ENCODE results near the gene NHP2. TPM values are rescaled to one million over a fixed set of nuclear protein-coding genes. Genes with fewer than 3 reads are reported as not detected.

The NHP2 gene
- total and polyA plus RNA-seq, 9 of the 15 experiments (the other 6 are each of a cell fraction or from before 2014, with no cell fraction given), result 52.8 to 622 (median 144) TPM

DNA sequence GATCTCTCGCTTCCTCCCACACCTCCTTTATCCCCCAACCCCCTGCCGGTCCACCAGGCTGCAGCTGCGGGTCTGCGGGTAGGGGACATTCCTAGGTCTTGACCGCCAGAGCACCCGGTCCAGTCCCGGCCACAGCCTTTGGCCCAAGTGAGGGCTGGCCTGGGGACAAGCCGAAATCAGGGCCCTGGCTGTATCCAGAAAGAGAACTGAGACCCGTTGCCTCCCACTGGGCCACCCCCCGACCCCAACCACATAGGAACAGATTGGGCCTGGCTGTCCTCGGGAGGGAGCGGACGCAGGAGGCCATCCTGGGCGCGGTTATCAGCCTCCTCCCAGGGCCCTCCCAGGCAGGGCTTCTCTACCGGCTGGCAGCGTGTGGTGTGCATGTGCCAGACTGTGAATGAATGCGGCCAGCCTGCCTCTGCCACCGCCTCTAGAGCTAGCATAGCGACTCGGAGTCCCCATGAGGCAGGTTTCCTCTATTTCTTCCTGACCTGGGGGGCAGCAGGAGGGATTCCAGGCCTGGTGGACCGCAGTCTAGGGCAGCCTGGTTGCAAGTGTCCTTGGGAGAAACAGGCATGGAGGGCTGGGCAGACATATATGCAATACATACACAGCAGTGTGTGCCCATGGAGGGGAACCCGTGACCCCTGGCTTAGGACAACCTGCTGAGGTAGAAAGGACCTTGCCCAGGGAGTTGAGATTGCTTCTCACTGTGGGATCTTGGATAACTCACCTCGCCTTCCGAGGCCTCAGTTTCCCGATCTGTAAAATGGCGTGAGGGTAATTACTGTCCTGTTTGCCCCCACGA is 39.2 kb downstream of the NHP2 start (continued):
- TF ChIP-seq, protein P1, sequence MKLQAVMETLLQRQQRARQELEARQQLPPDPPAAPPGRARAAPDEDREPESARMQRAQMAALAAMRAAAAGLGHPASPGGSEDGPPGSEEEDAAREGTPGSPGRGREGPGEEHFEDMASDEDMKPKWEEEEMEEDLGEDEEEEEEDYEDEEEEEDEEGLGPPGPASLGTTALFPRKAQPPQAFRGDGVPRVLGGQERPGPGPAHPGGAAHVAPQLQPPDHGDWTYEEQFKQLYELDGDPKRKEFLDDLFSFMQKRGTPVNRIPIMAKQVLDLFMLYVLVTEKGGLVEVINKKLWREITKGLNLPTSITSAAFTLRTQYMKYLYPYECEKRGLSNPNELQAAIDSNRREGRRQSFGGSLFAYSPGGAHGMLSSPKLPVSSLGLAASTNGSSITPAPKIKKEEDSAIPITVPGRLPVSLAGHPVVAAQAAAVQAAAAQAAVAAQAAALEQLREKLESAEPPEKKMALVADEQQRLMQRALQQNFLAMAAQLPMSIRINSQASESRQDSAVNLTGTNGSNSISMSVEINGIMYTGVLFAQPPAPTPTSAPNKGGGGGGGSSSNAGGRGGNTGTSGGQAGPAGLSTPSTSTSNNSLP (IDR thresholded peaks at IDR 0.05; ENCODE audit: borderline replicate concordance, low read depth, low read length), result no peak
- TF ChIP-seq SMAD1 (IDR thresholded peaks at IDR 0.05; ENCODE audit: low read depth, low read length, partially characterized antibody), result no peak
- TF ChIP-seq, protein P2, sequence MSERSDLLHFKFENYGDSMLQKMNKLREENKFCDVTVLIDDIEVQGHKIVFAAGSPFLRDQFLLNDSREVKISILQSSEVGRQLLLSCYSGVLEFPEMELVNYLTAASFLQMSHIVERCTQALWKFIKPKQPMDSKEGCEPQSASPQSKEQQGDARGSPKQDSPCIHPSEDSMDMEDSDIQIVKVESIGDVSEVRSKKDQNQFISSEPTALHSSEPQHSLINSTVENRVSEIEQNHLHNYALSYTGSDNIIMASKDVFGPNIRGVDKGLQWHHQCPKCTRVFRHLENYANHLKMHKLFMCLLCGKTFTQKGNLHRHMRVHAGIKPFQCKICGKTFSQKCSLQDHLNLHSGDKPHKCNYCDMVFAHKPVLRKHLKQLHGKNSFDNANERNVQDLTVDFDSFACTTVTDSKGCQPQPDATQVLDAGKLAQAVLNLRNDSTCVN (CRISPR knock-in tag; IDR thresholded peaks at IDR 0.05), result no peak
- TF ChIP-seq, protein P3, sequence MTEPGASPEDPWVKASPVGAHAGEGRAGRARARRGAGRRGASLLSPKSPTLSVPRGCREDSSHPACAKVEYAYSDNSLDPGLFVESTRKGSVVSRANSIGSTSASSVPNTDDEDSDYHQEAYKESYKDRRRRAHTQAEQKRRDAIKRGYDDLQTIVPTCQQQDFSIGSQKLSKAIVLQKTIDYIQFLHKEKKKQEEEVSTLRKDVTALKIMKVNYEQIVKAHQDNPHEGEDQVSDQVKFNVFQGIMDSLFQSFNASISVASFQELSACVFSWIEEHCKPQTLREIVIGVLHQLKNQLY (CRISPR knock-in tag; conservative IDR thresholded peaks at IDR 0.05), result no peak
- no peak for TF ChIP-seq BHLHE40 (IDR thresholded peaks at IDR 0.05; ENCODE audit: low read length)
- no peak for TF ChIP-seq SMAD2 (IDR thresholded peaks at IDR 0.05; ENCODE audit: low read depth, low read length)
- TF ChIP-seq KLF1 (tag; IDR thresholded peaks at IDR 0.05), result no peak
- TF ChIP-seq TBL1XR1 (IDR thresholded peaks at IDR 0.05; ENCODE audit: low read length in 2 of 2), result no peak
- TF ChIP-seq ZKSCAN1 (IDR thresholded peaks at IDR 0.05; ENCODE audit: low read depth, low read length), result no peak
- TF ChIP-seq MCM2 (IDR thresholded peaks at IDR 0.05; ENCODE audit: low read depth), result no peak
- TF ChIP-seq KAT7 (CRISPR knock-in tag; IDR thresholded peaks at IDR 0.05; ENCODE audit: borderline replicate concordance), result no peak
- no peak for TF ChIP-seq HDAC8 (tag; IDR thresholded peaks at IDR 0.05)
- TF ChIP-seq EGR1 (conservative IDR thresholded peaks at IDR 0.05), result no peak
- TF ChIP-seq BCL6 (CRISPR knock-in tag; IDR thresholded peaks at IDR 0.05), result no peak
- TF ChIP-seq JUND (IDR thresholded peaks at IDR 0.05; ENCODE audit: borderline replicate concordance, low read depth, low read length), result no peak
- no peak for TF ChIP-seq JUND (tag; IDR thresholded peaks at IDR 0.05; ENCODE audit: borderline replicate concordance, low read depth, low read length)
- TF ChIP-seq FOXK1 (CRISPR knock-in tag; IDR thresholded peaks at IDR 0.05; ENCODE audit: borderline replicate concordance), result no peak
- TF ChIP-seq RBFOX2 (IDR thresholded peaks at IDR 0.05; ENCODE audit: low read depth, low read length), result peak; percentile 56
- no peak for TF ChIP-seq SMAD3 (CRISPR knock-in tag; conservative IDR thresholded peaks at IDR 0.05)
- TF ChIP-seq FUS (optimal IDR thresholded peaks at IDR 0.05; ENCODE audit: low read depth, low read length), result no peak
- no peak for TF ChIP-seq CAMTA2 (CRISPR knock-in tag; conservative IDR thresholded peaks at IDR 0.05)
- TF ChIP-seq MAZ (CRISPR knock-in tag; conservative IDR thresholded peaks at IDR 0.05 in 1 of 2, IDR thresholded peaks at IDR 0.05 in 1 of 2), result peak in 1 of 2 experiments; percentile 16; a peak in 1 of 4 replicates
- TF ChIP-seq ZNF184 (CRISPR knock-in tag; IDR thresholded peaks at IDR 0.05), result no peak
- TF ChIP-seq EZH2 (IDR thresholded peaks at IDR 0.05; ENCODE audit: borderline replicate concordance, low read depth, low read length), result no peak
- TF ChIP-seq IRF2 (CRISPR knock-in tag; IDR thresholded peaks at IDR 0.05), result no peak
- TF ChIP-seq PHB (CRISPR knock-in tag; IDR thresholded peaks at IDR 0.05), result no peak

Data from K562 (cell line).